ENCODE data around the gene PNLIP.

DNA sequence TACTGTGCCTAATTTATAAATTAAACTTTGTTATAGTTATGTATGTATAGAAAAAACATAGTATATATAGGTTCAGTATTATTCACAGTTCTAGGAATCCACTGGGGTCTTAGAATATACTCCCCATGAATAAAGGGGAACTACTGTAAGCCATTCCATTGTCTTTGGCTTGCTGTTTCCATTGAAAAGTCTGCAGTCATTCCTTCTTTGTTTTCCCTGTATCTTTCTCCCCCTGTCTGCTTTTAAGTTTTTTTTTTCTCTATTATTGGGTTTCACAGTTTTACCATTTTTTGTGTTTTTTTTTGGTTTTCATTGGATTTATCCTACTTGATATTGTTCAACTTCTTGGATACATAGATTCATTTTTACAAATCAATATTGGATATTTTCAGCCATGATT is 6.7 kb upstream of the PNLIP start:
- TF ChIP-seq, protein P1, sequence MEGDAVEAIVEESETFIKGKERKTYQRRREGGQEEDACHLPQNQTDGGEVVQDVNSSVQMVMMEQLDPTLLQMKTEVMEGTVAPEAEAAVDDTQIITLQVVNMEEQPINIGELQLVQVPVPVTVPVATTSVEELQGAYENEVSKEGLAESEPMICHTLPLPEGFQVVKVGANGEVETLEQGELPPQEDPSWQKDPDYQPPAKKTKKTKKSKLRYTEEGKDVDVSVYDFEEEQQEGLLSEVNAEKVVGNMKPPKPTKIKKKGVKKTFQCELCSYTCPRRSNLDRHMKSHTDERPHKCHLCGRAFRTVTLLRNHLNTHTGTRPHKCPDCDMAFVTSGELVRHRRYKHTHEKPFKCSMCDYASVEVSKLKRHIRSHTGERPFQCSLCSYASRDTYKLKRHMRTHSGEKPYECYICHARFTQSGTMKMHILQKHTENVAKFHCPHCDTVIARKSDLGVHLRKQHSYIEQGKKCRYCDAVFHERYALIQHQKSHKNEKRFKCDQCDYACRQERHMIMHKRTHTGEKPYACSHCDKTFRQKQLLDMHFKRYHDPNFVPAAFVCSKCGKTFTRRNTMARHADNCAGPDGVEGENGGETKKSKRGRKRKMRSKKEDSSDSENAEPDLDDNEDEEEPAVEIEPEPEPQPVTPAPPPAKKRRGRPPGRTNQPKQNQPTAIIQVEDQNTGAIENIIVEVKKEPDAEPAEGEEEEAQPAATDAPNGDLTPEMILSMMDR (IDR thresholded peaks at IDR 0.05): no peak
- TF ChIP-seq POLR2A (IDR thresholded peaks at IDR 0.05): no peak
- no peak for TF ChIP-seq POLR2AphosphoS5 (IDR thresholded peaks at IDR 0.05)
